Osteoblast (primary cell): Measurements from ENCODE around the gene KIAA1217. TPM values are rescaled to one million over a fixed set of nuclear protein-coding genes. Genes with fewer than 3 reads are reported as not detected.

ENCODE experiments used
- DNase-seq: peaks from one replicate; pipeline ENCODE4 v3.0.0; 2011; ENCODE audit warnings: low spot score, mixed read lengths; ENCODE audit not compliant: insufficient read length; ENCODE audit errors: missing footprints
- H2AFZ ChIP-seq: 2 replicates; pipeline ENCODE4 v1.6.0; 2011; ENCODE audit warnings: mild to moderate bottlenecking, low read length
- H3K27ac ChIP-seq: 2 replicates; pipeline ENCODE4 v1.5.1; 2011; ENCODE audit warnings: mild to moderate bottlenecking, low read depth, low read length, moderate library complexity
- H3K27me3 ChIP-seq: 2 replicates; pipeline ENCODE4 v1.6.0; 2012; ENCODE audit warnings: mild to moderate bottlenecking, control low read depth, inconsistent platforms, low read length, moderate library complexity; ENCODE audit not compliant: insufficient read depth
- H3K36me3 ChIP-seq: 2 replicates; pipeline ENCODE4 v1.5.1; 2011; ENCODE audit warnings: mild to moderate bottlenecking, low read length, control low read depth, moderate library complexity; ENCODE audit not compliant: insufficient read depth
- H3K4me1 ChIP-seq: 2 replicates; pipeline ENCODE4 v1.5.1; 2011; ENCODE audit warnings: mild to moderate bottlenecking, low read length, control low read depth, moderate library complexity; ENCODE audit not compliant: insufficient read depth
- H3K4me2 ChIP-seq: 2 replicates; pipeline ENCODE4 v1.6.0; 2011; ENCODE audit warnings: mild to moderate bottlenecking, low read length; ENCODE audit not compliant: insufficient read depth
- H3K4me3 ChIP-seq: fragments of 200-600 bp; sonication (generic); 3 replicates; pipeline ENCODE4 v1.5.1; 2012; ENCODE audit warnings: mild to moderate bottlenecking, low read length, inconsistent platforms; ENCODE audit not compliant: insufficient read depth
- H3K79me2 ChIP-seq: 2 replicates; pipeline ENCODE4 v1.6.0; 2012; ENCODE audit warnings: mild to moderate bottlenecking, low read length, control low read depth, inconsistent platforms; ENCODE audit not compliant: insufficient read depth
- H3K9me3 ChIP-seq: 2 replicates; pipeline ENCODE4 v1.5.1; 2011; ENCODE audit warnings: low read depth, low read length, control low read depth
- H4K20me1 ChIP-seq: 2 replicates; pipeline ENCODE4 v1.6.0; 2012; ENCODE audit warnings: mild to moderate bottlenecking, low read length, control low read depth; ENCODE audit not compliant: insufficient read depth
- total RNA-seq: library from RNA; depleted of rRNA; stranded (reverse); fragments of >200 nt; gene quantifications from 2 replicates; pipeline ENCODE4 v1.2.3, GENCODE V29; 2012
- TF ChIP-seq, protein P1 (sequence below): IDR thresholded peaks from 2 replicates; pipeline ENCODE4 v1.5.1; 2011; ENCODE audit warnings: mild to moderate bottlenecking, low read depth, low read length, moderate library complexity; ENCODE audit errors: extremely low read depth

KIAA1217 gene
- total RNA-seq, 1 donor = 51.0 TPM

DNA sequence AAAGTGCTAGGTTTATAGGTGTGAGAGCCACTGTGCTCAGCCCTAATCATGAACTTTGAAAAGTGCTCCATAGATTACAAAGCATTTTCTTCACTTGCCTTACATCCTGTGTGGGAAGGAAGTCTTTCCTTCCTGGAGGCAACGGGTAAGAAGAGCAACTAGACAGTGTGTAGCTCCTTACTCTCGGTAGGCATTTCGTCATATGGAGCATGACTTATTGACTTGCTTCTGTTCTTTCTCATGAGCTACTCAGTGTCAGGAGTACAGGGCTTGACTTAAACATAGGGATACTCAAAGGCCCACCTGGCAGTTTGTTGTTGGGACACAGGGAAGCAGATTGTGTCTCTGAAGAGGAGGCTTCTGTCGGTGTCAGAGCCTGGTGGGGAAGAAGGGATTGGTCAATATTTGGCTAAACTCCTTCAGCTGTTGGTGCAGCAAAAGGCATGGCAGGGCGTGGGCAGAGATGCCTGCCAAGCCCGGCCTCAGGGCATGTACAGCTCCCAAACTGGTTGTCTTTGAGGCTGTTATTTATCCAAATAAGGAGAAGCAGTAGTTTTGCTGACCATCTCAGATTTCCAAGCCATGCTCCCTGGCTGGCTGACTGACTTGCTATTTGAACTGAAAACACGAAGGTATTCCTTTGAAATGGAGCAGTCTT, 248.9 kb downstream of the KIAA1217 start:
- no peaks in the 10 kb centered on the region for H3K36me3 ChIP-seq
- H3K4me1 ChIP-seq = peaks cover 31% of the 10 kb centered on the region
- H2AFZ ChIP-seq = peak overlapping the region; percentile 4
- no peak overlapping the region for H3K4me3 ChIP-seq
- peak overlapping the region; percentile 88 for H3K27ac ChIP-seq
- H3K4me2 ChIP-seq = no peak overlapping the region
- no peaks in the 10 kb centered on the region for H3K27me3 ChIP-seq
- DNase-seq = no peak
- TF ChIP-seq, protein P1, sequence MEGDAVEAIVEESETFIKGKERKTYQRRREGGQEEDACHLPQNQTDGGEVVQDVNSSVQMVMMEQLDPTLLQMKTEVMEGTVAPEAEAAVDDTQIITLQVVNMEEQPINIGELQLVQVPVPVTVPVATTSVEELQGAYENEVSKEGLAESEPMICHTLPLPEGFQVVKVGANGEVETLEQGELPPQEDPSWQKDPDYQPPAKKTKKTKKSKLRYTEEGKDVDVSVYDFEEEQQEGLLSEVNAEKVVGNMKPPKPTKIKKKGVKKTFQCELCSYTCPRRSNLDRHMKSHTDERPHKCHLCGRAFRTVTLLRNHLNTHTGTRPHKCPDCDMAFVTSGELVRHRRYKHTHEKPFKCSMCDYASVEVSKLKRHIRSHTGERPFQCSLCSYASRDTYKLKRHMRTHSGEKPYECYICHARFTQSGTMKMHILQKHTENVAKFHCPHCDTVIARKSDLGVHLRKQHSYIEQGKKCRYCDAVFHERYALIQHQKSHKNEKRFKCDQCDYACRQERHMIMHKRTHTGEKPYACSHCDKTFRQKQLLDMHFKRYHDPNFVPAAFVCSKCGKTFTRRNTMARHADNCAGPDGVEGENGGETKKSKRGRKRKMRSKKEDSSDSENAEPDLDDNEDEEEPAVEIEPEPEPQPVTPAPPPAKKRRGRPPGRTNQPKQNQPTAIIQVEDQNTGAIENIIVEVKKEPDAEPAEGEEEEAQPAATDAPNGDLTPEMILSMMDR = no peak
- H3K79me2 ChIP-seq = peaks cover 25% of the 10 kb centered on the region
- no peaks in the 10 kb centered on the region for H4K20me1 ChIP-seq
- H3K9me3 ChIP-seq = no peaks in the 10 kb centered on the region

DNA sequence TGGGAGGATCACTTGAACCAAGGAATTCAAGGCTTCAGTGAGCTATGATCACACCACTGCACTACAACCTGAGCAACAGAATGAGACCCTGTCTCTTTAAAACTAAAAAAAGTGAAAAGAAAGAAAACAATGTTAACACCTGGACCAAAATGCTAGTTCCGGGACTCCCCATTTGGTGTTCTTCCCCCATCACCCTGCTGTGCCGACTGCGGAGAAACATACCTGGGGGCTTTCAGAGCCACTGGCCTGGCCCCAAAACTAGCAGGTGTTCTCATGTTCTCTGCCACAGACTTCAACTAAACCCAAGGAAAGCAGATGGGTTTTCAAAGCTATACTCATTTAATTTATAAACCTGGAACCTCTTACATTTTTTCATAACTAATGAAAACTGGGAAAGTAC, 250.9 kb downstream of the KIAA1217 start:
- Histone ChIP-seq H3K4me2 (no peak overlapping the region), H3K27ac (no peak overlapping the region), H3K4me3 (no peak overlapping the region), H3K9me3 (no peaks in the 10 kb centered on the region), H3K4me1 (peaks cover 39% of the 10 kb centered on the region), H3K36me3 (no peaks in the 10 kb centered on the region), H3K79me2 (peaks cover 15% of the 10 kb centered on the region), H3K27me3 (no peaks in the 10 kb centered on the region), H2AFZ (no peak overlapping the region), H4K20me1 (no peaks in the 10 kb centered on the region)
- no peak for DNase-seq
- TF ChIP-seq, protein P1 = no peak

DNA sequence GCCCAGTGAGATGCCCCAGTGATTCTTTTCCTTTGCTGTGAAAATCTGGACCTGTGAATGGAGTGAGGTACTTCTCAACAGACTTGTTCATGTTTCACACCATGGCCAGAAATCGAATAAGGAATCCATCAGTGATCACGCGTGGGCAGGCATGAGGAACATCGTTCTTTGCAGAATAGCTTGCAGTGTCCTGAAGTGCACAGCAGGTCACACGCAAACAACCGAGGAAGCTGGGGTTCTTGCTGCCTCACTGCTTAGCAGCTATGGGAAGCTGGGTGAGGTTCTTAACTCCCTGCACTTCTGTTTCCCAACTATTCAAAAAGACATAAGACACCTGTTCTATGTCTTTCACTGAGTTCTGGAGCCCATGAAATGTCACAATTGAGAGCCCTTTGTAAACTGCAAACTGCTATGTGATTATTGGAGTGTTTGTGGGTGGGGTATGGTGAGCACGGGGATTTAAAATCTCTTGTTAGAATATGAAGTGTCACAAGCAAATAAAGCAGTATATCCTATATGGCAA, 253.4 kb downstream of the KIAA1217 start:
- no peaks in the 10 kb centered on the region for H4K20me1 ChIP-seq
- peak; percentile 44 for DNase-seq
- H3K9me3 ChIP-seq = no peaks in the 10 kb centered on the region
- no peak overlapping the region for H3K4me3 ChIP-seq
- H3K27ac ChIP-seq = peak overlapping the region; percentile 96
- no peaks in the 10 kb centered on the region for H3K27me3 ChIP-seq
- no peak overlapping the region for H3K4me2 ChIP-seq
- no peak overlapping the region for H2AFZ ChIP-seq
- peaks cover 19% of the 10 kb centered on the region for H3K79me2 ChIP-seq
- H3K36me3 ChIP-seq = no peaks in the 10 kb centered on the region
- TF ChIP-seq, protein P1 = no peak
- peaks cover 46% of the 10 kb centered on the region for H3K4me1 ChIP-seq

DNA sequence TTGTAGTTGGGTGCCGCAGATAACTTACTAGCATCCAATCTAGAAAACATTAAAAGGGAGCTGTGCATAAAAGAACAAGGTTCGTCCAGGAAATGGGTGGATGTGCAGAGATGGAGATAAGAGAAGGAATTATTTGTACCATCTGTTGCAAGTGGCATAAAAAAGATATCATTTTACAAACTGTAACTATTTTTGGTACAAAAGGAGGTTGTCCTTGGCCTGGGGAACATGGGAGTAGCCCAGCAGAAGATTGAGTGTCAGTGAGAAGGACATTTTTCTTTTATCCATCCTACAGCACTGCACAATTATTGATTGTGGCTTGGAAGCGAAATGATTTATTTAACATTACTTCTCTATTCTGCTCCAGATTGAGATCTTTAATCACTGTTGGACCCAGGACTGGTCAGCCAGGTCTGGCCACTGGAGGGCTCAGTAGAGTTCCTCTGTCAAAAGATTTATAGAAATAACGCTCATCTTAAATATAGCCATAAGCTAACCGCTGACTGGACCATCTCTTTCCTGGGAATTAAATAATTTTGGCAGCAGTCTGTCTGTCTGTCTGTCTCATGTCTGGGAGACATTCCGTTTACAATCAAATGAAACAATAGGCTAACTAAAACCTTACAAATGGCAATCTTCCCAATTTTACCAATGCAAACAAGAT, 254.1 kb downstream of the KIAA1217 start:
- H3K4me2 ChIP-seq = peak overlapping the region; percentile 94
- TF ChIP-seq, protein P1 = peak; percentile 46
- no peaks in the 10 kb centered on the region for H4K20me1 ChIP-seq
- H3K36me3 ChIP-seq = no peaks in the 10 kb centered on the region
- peak overlapping the region; percentile 33 for H2AFZ ChIP-seq
- H3K27ac ChIP-seq = peak overlapping the region; percentile 96
- no peak for DNase-seq
- H3K27me3 ChIP-seq = no peaks in the 10 kb centered on the region
- peaks cover 44% of the 10 kb centered on the region for H3K4me1 ChIP-seq
- no peaks in the 10 kb centered on the region for H3K9me3 ChIP-seq
- peaks cover 26% of the 10 kb centered on the region for H3K79me2 ChIP-seq
- no peak overlapping the region for H3K4me3 ChIP-seq
